ENCODE measurements around the gene ZNF768.

- TF ChIP-seq, protein P1, sequence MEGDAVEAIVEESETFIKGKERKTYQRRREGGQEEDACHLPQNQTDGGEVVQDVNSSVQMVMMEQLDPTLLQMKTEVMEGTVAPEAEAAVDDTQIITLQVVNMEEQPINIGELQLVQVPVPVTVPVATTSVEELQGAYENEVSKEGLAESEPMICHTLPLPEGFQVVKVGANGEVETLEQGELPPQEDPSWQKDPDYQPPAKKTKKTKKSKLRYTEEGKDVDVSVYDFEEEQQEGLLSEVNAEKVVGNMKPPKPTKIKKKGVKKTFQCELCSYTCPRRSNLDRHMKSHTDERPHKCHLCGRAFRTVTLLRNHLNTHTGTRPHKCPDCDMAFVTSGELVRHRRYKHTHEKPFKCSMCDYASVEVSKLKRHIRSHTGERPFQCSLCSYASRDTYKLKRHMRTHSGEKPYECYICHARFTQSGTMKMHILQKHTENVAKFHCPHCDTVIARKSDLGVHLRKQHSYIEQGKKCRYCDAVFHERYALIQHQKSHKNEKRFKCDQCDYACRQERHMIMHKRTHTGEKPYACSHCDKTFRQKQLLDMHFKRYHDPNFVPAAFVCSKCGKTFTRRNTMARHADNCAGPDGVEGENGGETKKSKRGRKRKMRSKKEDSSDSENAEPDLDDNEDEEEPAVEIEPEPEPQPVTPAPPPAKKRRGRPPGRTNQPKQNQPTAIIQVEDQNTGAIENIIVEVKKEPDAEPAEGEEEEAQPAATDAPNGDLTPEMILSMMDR (IDR thresholded peaks at IDR 0.05): no peak
- no peak for TF ChIP-seq POLR2A (IDR thresholded peaks at IDR 0.05)
These were observed 6.1 kb upstream of the ZNF768 start for GRCh38 chr16:30532285-30533145.

All from adrenal gland (tissue), 5 donors.